NCI-H2196 (cell line): ENCODE results near the gene GPR146.

ENCODE experiments used
- DNase-seq: peaks from one replicate; lab custom pipeline; 2025; ENCODE audit not compliant: unreplicated experiment; lab: John Stamatoyannopoulos, UW

The GPR146 gene

GRCh38 chr7:1041551-1042491 lies 2.5 kb upstream of the GPR146 start:
- DNase-seq = no peak

- no peak for DNase-seq
Measured at GRCh38 chr7:1042492-1042833, 1.9 kb upstream of the GPR146 start.

- DNase-seq = no peak
Measured at GRCh38 chr7:1043552-1044188, 676 bp upstream of the GPR146 start.

- no peak for DNase-seq
Measured at GRCh38 chr7:1045069-1046063, 1.0 kb downstream of the GPR146 start.

- DNase-seq = no peak
Measured at GRCh38 chr7:1046722-1047679, 2.7 kb downstream of the GPR146 start.

GRCh38 chr7:1049006-1049741 lies 4.8 kb downstream of the GPR146 start:
- DNase-seq = no peak

- no peak for DNase-seq
Measured at GRCh38 chr7:1049801-1050200, 5.5 kb downstream of the GPR146 start.

GRCh38 chr7:1050254-1050906 lies 6.0 kb downstream of the GPR146 start:
- DNase-seq = no peak

GRCh38 chr7:1050956-1051690 lies 6.8 kb downstream of the GPR146 start:
- DNase-seq = no peak

GRCh38 chr7:1052031-1052818 lies 7.9 kb downstream of the GPR146 start:
- DNase-seq = no peak

- no peak for DNase-seq
Measured at GRCh38 chr7:1053002-1053411, 8.7 kb downstream of the GPR146 start.

- no peak for DNase-seq
Measured at GRCh38 chr7:1053816-1054370, 9.5 kb downstream of the GPR146 start.

GRCh38 chr7:1054438-1054837 lies 10.1 kb downstream of the GPR146 start:
- DNase-seq = no peak

- no peak for DNase-seq
Measured at GRCh38 chr7:1054861-1055450, 10.6 kb downstream of the GPR146 start.

GRCh38 chr7:1055491-1055955 lies 11.2 kb downstream of the GPR146 start:
- no peak for DNase-seq

GRCh38 chr7:1055956-1056784 lies 11.8 kb downstream of the GPR146 start:
- no peak for DNase-seq
